HUDEP-2 (cell line): ENCODE measurements around the gene GUCY1A1.

Experiments used
- DNase-seq, 76 experiments: peaks; one replicate each; lab custom pipeline; 2025; ENCODE audit not compliant: unreplicated experiment in 76 of 76; lab: John Stamatoyannopoulos, UW

Gene GUCY1A1

DNA sequence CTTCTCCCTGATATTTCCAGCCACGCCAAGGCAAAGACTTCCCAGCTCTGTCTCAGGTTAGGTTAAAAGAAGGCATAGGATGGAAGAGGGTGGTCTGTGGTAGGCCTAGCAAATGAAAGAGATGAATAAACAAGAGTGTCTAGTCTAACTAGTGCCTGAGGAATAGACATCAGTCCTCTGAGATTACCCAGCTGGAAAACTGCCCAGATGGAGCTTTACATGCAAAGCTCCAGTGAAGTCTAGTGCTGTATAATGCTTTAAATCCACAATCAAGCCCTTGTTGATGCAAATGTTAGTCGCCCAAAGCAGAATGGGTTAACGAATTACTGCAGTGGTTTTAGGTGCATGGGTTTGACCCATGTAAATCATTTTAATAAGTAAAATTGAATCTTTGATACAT, 67.4 kb downstream of the GUCY1A1 start:
- no peak for DNase-seq

DNA sequence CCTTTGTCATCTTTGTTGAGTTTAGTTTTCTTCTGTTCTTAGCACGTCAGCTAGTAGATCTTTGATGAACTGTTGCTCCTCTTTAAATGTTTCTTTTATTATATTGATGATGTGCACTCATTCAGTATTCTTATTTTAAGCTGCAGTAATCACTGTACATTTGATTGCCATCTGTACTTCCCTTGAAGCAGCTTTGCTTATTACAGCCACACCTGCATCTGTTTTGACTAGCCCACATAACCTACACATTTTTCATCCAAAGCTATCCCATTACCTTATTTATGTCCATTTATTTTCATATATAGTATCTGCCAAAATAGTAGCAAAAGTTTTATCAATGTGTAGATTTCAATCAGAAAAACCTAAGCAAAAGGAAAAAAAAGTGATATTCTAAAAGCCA, 68.3 kb downstream of the GUCY1A1 start:
- DNase-seq, result no peak

DNA sequence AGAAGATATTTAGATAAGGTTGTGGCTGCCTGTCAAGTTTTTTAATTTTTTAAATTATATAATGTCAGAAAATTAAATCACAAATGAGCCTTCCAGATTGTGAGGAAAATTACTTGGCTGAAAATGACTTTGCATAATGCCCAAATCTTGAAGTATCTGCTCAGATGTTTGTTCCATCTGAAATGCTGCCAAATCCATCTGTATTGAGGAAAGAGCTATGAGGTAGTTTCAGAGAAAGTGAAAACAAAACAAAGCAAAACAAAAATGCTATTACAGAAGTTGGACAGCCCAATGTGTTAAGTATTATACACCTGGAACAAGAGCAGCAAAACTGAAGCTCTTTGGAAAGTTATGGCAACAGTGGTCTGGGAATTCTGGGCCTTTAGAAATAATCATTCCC, 68.8 kb downstream of the GUCY1A1 start:
- DNase-seq, result no peak

DNA sequence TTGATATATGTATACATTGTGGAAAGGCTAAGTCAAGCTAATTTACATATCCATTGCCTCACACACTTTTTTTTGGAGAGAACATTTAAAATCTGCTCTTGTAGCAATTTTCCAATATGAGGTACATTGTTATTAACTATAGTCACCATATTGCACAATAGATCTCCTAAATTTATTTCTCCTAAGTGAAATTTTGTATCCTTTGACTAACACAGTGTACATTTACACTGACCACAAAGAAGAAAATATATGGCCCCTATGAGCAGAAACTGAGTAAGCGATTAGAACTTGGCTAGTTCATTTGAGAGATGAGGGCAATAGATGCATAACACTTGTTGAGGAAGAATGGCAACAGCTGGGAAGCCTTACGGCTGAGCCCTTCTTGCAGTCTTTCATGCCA, 71.9 kb downstream of the GUCY1A1 start:
- no peak for DNase-seq

DNA sequence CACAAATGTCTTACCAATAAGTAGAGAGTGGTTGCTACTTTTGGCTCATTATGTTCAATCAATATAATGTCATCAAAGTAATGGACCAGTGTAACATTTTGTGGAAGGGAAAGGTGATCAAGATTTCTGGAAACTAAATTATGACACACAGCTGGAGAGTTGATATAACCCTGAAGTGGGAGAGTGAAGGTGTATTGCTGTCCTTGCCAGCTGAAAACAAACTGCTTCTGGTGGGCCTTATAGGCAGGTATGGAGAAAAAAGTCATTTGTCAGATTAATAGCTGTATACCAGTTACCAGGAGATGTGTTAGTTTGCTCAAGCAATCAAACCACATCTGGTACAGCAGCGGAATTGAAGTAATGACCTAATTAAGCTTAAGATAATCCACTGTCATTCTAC, 74.9 kb downstream of the GUCY1A1 start:
- no peak for DNase-seq

DNA sequence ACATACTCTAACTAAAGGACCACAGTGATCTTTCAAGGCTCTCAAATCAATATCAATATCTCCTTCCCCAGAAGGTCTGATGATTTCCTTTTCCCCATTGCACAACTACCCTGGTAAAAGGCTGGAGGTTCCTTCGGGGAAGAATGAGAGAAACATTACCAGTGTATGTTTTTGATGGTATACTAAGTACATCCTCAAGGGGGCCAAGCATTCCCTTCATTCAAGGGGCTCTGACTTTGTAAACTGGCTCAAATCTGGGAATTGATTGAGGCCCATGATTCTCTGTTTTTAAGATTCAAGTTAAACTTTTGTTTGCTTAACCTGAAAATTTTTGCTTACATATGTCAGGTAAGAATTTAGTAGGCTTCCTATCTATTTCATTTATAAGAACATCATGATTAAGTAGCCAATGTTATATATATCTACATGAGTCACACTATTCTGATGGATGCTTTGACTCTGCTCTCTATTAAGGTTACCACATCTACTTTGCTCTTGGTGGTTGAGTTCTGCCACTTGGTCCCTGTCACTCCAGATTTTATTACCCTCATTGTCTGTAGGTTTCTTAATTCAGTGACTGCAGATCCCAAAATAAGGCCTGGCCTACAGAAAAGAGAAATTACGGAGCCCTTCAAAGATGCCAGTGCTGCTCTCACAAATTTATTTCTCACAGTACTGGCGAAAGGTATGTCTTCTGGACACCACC, 75.8 kb downstream of the GUCY1A1 start:
- no peak for DNase-seq

DNA sequence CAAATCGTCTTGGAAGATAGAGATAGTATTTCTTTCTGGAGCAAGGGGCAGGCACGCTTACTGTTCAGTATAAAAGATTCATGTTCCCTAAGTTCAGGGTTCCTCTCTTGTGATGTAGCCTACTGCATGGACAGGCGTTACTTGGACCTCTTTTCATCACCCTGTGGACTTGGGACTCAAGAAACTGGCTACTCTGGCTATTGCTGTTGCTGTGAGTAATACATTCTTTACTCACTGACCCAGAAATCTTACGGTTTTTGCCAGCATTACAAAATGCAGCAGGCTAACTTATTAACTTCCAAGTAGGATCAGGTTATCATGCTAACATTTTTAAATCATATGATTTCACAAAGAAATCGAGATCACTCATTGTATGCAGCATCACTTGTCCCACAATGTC, 79.3 kb downstream of the GUCY1A1 start:
- no peak for DNase-seq

DNA sequence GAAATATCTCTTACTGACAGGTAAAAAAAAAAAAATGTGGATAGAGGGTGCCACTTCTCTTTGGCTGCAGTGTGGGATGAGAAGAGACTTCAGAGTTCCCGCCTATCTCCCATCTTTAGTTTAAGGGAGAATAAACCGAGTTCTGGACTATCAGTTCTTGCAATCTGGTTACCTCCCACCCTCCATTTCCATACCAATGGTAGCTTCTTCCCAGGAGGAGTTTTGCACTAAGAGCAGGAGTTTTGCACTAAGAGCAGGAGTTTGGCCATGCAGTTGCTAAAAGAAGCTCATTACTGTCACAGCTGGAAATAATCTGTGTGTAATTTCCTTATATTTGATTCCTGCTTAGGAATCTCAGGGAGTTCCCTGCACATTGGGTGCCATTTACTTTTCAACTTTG, 81.4 kb downstream of the GUCY1A1 start:
- DNase-seq, result no peak

DNA sequence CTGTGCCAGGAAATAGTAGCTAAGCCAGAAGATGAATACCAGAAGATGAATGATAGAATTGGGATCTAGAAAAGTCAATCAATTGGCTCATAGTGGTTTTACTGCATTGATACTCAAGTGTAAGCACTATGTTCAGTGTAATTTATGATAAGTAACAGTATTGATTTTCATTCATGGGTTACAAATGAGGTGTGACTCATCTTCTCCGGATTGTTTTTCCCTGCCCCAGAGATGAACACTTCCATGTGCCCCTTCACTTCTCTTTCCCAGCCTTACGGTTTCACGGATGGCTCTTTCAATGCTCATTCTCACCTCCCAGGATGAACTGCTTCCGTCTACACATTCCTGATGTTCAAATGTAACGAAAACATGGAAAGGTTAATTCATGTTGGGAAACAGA, 82.4 kb downstream of the GUCY1A1 start:
- no peak for DNase-seq

DNA sequence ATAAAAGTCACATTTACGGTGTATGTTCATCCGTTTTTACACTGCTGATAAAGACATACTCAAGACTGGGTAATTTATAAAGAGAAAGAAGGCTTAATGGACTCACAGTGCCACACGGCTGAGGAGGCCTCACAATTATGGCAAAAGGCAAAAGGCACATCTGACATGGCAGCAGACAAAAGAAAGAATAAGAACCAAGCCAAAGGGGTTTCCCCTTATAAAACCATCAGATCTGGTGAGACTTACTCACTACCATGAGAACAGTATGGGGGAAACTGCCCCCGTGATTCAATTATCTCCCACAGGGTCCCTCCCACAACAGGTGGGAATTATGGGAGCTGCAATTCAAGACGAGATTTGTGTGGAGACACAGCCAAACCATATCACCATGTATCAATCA, 84.9 kb downstream of the GUCY1A1 start:
- no peak for DNase-seq

DNA sequence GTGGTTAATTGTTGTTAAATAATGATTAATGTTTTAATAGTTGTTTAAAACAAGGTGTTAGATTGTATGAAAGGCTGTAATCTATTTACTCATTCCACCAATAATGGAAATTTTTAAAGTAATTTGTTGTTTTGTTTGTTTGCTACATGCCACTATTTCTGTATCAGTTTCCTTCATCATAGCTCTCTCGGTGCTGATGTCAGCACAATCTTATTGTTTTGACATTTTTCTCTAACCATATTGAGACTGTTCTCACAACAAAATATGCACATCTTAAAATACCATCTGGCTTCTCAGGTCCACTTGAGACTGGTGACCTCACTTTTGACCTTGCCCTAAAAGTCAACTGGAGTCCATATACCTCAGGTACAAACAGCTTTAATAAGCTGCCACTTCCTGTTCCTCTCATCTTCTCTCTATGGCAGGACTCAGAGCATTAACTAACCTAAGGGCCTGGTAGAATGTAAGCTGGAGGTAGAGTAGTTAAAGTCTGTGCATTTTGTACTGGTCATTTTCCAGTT, 91.2 kb downstream of the GUCY1A1 start:
- DNase-seq, result no peak

DNA sequence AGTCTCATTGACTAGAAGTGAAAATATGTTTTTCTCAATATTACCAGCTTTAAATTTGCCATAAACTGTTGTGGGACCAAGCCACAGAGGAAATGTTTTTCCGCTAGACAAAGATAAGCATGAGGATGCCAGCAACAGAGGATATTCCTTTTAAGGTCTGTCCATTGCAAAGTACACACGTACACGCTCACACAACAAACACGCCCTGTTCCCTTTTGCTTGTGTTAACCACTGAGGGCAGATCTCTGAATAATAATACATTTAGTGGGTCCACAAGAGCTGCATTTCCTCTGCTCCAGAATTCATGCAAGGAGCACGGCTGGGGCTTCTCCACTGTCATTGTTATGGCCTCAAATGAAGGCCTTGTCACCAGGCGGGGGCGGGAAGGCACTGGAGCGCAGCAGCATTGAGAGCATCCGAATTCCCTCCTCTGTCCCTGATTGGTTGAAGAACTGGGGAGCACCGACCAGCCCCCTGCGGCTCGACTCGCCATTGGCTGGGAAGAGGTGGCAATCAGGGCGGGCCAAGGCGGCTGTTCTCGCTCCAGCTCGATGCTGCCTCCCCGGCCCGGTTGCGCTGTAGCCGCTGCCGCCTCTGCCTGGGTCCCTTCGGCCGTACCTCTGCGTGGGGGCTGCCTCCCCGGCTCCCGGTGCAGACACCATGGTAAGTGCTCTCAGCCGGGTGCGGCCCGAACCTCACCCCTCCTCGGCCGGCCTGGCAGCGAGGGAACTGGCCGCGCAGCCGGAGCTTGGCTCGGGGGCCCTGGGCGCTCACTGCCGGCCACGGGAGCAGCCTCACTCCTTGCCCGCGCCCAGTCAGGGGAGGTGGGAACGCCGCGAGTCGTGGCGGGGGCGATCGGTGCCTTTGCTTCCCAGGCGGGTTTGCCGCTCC, 92.1 kb downstream of the GUCY1A1 start, which contains the start of gene GUCY1B1:
TSS of gene GUCY1B1 (plus strand) at position 541 of the 891 bp plus-strand sequence. CDS start at position 661, 120 bp downstream.
- DNase-seq, result peak in 59 of 76 experiments; percentile 2 to 89 (median 57)

DNA sequence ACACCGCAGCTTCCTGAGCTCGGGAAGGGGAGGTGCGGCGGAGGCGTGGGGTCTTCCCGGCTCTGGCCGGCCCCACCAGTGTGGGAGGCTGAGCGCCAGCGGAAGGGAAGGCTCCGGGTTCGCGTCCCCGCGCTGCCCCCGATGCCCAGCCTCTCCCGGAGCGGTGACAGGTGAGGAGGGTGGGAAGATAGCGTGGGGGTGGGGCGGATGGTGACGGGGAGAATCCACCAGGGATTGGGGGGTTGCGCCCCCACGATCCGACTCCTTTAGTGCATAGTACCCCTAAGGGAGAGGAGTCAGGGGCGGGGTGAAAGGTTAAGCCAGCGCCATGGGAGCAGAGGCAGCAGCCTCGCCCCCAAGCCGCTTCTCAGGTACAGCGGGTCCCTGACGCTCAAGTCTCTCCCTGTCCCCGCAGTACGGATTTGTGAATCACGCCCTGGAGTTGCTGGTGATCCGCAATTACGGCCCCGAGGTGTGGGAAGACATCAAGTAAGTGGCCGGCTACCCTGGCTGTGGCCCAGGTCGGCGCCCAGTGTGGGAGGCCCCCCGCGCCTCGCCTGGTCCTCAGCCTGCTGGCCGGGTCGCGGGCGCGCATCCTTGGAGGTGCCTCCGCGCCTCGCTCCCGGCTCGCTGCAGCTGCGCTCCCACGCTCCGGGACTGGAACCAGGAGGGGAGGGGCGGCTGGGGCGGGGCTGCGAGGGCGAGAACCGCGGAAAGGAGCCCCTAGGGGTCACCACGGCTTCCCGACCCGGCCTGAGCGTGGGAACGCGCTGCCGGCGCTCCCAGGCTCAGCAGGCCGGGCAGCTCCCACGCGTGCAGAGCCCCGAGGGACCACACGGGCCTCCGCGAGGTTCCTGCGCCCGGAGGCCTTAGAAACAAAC, 93.0 kb downstream of the GUCY1A1 start:
- DNase-seq, result no peak

DNA sequence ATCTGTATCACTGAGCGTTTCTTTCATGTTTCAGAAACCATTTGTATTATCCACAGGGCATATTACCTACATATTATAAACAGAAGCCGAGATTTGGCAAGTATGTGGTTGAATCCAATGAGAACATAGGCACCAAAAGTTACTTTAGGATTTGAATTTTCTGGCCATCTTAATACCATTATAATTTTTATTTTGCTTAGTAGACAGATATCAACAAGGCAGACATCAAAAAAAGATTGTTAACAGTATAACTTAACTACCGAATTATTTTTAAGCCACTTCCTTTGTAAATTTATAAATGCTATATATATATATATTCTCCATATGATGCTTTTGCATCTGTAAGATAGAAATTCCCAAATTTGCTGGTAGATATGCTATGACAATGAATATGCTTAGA, 94.4 kb downstream of the GUCY1A1 start:
- no peak for DNase-seq

DNA sequence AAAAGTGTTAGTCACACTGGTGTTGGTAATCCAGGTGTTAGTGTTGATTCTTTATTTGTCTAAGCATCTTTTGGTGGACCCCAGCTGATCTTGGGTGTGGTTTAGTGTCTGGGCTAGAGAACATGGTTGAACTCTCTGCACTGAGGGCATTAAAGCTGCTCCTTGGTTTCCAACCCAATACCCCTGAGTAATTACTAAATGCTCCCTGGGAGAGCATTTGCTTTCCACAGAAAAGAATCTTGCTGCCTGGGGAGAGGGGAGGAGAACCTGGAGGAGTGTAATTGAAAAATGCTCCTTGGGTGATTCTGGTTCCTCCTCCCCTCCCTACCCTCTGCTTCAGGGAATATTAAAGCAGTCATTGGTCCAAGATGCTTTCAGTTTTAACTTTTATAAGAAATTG, 95.3 kb downstream of the GUCY1A1 start:
- DNase-seq, result no peak

DNA sequence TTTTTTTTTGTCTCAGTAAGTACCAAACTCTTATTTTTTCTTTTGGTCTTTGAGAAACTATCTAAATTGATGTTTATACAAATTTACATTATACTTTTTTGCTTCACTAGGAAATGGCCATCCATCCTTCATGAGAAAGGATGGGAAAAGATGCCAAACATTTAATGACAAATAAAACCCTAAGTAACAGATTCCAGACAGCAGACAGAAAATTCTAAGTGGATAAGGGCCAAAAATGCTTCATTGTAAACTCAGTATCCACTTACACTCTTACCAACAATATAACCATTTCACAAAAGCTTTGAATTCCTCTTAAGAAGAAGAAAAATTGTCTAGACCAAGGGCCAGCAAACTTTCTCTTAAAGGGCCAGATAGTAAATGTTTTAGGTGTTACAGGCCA, 95.7 kb downstream of the GUCY1A1 start:
- no peak for DNase-seq

DNA sequence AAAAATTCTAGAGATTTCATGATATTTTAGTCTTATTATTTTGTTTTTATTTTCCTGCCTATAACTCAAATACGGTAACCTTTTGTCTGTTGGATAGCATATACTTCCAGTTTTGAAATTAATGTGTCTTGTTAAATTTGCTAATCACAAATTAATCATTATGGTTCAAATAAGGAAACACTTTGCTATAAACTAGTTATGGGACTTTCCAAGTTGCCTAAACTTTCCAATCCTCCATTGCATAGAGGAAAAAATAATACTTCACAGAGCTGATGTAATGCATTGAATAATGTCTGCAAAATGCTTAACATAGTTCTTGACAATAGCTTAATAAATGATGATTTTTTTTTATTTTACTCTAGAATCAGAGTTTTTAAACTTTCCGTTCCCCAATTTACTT, 96.9 kb downstream of the GUCY1A1 start:
- DNase-seq, result no peak

DNA sequence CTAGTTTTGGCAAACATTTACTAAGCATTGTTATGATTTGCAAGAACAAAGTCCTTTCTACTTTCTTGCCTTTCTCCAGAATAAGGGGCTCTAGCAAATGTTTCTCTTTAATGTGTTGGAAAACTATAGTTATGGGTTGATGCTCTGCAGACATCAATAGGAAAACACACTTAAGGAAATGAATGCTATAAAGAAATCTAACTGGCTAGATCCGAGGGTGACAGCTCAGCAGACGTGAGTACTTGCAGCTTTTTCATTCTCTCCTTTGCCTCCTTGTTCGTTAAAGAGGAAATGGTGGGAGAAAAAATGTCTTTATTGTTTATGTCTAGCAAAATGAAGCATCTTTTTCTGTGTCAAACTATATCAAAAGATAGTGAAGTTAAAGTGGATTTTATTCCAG, 98.5 kb downstream of the GUCY1A1 start:
- no peak for DNase-seq

DNA sequence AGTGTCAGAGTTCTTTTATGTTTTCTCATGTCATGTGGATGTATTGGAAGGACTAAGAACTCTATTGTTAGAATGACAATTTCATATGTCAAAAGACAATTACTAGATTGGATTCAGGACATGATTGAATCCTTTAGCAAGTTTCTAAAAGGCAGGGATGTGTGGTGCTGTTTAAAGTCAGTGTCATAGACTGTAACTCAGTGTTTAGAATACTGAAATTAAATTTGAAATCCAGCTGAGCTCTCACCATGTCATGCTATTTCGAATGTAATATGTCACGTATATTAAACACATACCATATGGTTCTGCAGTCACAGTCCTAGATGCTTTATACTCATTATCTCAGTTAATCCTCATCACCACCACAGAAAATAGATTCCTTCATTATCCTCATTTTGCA, 100.0 kb downstream of the GUCY1A1 start:
- DNase-seq, result no peak

DNA sequence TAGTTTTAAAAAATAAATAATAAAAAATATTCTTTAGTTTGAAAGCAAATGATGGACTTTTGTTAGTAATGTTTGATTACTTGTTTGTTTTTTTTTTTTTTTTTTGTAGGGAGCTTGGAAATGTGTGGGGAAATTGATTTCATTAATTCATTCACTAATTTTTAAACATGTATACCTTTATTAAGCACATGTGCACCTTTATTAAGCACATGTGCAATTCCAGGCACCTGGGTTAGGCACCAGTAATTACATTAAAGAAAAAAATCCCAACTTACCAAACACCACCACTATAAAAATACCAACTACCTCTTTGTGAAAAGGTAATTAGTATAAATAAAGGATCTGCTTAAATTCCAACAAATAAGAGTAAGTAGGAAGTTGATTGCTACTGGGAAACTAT, 101.7 kb downstream of the GUCY1A1 start:
- no peak for DNase-seq

DNA sequence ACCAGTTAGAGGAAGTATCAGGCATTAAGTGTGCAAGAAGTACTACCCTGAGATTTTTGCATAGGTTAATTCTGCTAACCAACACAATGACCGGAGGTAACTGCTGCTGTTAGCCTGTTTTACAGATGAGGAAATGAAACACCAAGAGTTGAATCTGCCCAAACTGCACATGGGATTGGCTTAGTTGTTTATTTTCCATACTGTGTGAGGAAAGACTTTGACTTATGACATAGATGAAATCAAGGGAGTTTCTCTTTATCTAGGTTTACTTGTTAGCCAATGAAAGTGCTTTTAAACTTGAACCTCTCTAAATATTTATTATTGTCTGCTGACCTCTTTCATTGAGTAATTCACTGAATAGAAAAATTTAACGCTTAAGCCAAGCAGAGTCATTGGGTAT, 102.4 kb downstream of the GUCY1A1 start:
- DNase-seq, result no peak
